GM06990 (cell line): Measurements from ENCODE around the gene PTPRN2.

ENCODE experiments used
- DNase-seq: peaks from one replicate; pipeline ENCODE4 v3.0.0-alpha.2; 2011; ENCODE audit not compliant: insufficient read length; ENCODE audit errors: extremely low read depth
- H3K27me3 ChIP-seq: replicated peaks from 2 replicates; pipeline ENCODE4 v1.6.0; 2011; ENCODE audit warnings: low read length; ENCODE audit not compliant: control insufficient read depth, insufficient read depth
- H3K36me3 ChIP-seq: 2 replicates; pipeline ENCODE4 v1.5.1; 2011; ENCODE audit warnings: low read length; ENCODE audit not compliant: control insufficient read depth, insufficient read depth
- H3K4me3 ChIP-seq: replicated peaks from 2 replicates; pipeline ENCODE4 v1.5.1; 2011; ENCODE audit warnings: low read depth, mild to moderate bottlenecking, control low read depth, low read length
- TF ChIP-seq, protein P1 (sequence below): IDR thresholded peaks from 2 replicates; pipeline ENCODE4 v1.5.1; 2011; ENCODE audit warnings: low read length, control low read depth, mild to moderate bottlenecking, inconsistent platforms; ENCODE audit not compliant: insufficient read depth, poor library complexity, severe bottlenecking

PTPRN2 gene

GRCh38 chr7:158028971-158029370 lies 558.7 kb downstream of the PTPRN2 start:
- Histone ChIP-seq H3K4me3 (no peak overlapping the region), H3K36me3 (no peaks in the 10 kb centered on the region), H3K27me3 (no peaks in the 10 kb centered on the region)
- no peak for DNase-seq
- TF ChIP-seq, protein P1, sequence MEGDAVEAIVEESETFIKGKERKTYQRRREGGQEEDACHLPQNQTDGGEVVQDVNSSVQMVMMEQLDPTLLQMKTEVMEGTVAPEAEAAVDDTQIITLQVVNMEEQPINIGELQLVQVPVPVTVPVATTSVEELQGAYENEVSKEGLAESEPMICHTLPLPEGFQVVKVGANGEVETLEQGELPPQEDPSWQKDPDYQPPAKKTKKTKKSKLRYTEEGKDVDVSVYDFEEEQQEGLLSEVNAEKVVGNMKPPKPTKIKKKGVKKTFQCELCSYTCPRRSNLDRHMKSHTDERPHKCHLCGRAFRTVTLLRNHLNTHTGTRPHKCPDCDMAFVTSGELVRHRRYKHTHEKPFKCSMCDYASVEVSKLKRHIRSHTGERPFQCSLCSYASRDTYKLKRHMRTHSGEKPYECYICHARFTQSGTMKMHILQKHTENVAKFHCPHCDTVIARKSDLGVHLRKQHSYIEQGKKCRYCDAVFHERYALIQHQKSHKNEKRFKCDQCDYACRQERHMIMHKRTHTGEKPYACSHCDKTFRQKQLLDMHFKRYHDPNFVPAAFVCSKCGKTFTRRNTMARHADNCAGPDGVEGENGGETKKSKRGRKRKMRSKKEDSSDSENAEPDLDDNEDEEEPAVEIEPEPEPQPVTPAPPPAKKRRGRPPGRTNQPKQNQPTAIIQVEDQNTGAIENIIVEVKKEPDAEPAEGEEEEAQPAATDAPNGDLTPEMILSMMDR: no peak

- no peak overlapping the region for H3K4me3 ChIP-seq
- TF ChIP-seq, protein P1: no peak
- no peak for DNase-seq
- H3K27me3 ChIP-seq: no peaks in the 10 kb centered on the region
- H3K36me3 ChIP-seq: no peaks in the 10 kb centered on the region
Observed at GRCh38 chr7:158028290-158028941, 559.2 kb downstream of the PTPRN2 start.

DNA sequence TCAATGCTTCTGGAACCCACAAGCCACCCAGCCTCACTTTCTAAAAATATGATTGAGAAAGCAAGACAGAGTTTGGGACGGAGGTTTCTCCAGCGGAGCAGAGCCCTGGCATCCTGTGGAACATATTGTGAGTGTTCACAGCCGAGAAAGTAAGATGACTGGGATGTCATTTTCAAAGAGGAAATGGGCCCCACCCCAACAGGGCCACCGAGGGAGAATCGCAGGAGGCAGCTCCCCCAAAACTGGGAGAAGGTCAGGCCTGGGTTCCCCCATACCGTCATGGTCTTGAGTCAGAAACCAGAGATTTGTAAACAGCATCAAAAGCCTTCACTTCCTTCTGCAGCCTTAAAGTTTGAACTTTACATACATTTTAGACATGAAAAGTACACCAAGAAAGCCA lies 560.0 kb downstream of the PTPRN2 start:
- H3K27me3 ChIP-seq: no peaks in the 10 kb centered on the region

GRCh38 chr7:158026636-158027265 lies 560.9 kb downstream of the PTPRN2 start:
- no peak for DNase-seq
- Histone ChIP-seq H3K27me3 (no peaks in the 10 kb centered on the region), H3K4me3 (no peak overlapping the region), H3K36me3 (no peaks in the 10 kb centered on the region)
- TF ChIP-seq, protein P1: no peak

More for the DNA sequence above, 560.0 kb downstream of the PTPRN2 start:
- TF ChIP-seq, protein P1: no peak
- Histone ChIP-seq H3K4me3 (no peak overlapping the region), H3K36me3 (no peaks in the 10 kb centered on the region)
- no peak for DNase-seq

GRCh38 chr7:158025686-158026600 lies 561.7 kb downstream of the PTPRN2 start:
- no peak for DNase-seq
- no peak overlapping the region for H3K4me3 ChIP-seq
- TF ChIP-seq, protein P1: no peak
- no peaks in the 10 kb centered on the region for H3K36me3 ChIP-seq
- H3K27me3 ChIP-seq: no peaks in the 10 kb centered on the region
